SH-SY5Y (cell line): ENCODE data around the gene MTG2.

Experiments used
- GATA2 ChIP-seq: IDR thresholded peaks from 2 replicates; pipeline ENCODE4 v1.6.1; 2011; ENCODE audit warnings: mild to moderate bottlenecking, low read depth, low read length
- GATA3 ChIP-seq: IDR thresholded peaks from 2 replicates; pipeline ENCODE4 v1.6.1; 2011; ENCODE audit warnings: low read depth, mild to moderate bottlenecking, low read length, moderate library complexity

DNA sequence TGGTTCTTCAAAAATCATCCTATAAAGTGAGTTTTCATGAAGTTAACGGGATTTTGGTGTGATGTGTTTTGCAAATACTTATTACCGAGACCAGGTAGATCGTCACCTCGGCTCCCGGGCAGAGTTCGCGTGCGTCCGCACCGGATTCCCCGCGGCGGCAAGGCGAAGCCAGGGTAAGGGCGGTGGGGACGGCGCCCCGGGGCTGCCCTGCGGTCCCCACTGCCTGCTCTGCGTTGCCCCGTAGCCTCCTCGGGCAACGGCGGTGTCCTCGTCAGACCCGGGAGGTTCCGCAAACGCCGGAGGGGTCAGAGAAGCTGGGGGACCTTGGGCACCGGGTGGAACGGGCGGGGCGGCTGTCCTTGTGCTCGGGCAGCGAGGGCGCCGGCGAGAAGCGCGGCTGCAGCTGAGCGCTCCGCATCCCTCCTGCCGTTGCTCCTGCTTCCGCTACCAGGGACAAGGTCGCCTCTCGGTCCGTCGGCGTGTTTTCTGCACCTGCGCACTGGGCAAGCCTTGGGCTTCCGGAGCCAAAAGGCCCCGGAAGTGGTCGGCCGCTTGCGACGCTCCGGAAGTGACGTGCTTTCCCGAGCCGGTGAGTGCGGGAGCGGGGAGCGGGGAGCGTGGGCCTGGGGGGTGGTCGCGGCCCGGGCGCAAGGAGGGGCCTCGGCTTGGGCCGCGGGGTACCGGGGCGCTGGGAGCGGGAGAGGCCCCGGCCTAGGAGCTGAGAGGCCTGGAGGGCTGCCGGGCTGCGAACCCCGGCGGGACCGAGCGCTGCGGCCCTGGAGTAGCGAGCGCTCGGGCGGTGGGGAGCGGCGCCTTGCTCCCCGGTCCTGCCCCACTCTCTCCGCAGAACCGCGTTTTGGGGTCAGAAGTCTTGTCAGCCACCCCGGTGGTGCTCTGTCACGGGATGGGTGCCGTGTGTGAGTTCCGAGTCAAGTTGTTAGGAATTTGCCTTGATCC is at the start of gene MTG2:
- no peak; the same call in 1 of the 2 replicates for TF ChIP-seq GATA2
- no peak for TF ChIP-seq GATA3
